ENCODE results near the gene GBP5.
"Not testable (repeated sequence)": the region's sequence is repeated elsewhere in the genome, so short reads cannot be mapped to it uniquely, and the experiment has no call there.

Gene GBP5

DNA sequence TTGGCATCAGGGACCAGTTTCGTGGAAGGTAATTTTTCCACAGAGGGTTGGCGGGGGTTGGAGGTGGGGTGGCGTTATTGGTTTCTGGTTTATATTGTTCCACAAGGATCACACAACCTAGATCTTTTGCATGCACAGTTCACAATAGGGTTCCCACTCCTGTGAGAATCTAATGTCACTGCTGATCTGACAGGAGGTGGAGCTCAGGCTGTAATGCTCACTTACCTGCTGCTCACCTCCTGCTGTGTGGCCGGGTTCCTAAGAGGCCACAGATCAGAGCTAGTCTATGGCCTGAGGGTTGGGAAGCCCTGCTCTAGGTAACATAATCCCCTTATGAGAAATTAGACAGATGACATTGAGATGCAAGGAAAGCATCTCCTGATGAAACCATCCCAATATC is 12.6 kb downstream of the GBP5 start:
- no peaks in the 10 kb centered on the region for H3K27me3 ChIP-seq (ENCODE audit: insufficient read depth, low read length)
- peaks cover 4 to 11% of the 10 kb centered on the region in 2 experiments for H3K4me1 ChIP-seq (ENCODE audit: control insufficient read depth in 1 of 2, insufficient read depth in 2 of 2, low read length in 2 of 2)
- H4K8ac ChIP-seq (ENCODE audit: low read depth, low read length), result no peak overlapping the region
- H3K79me1 ChIP-seq (ENCODE audit: low read length), result no peaks in the 10 kb centered on the region
- H3K4me3 ChIP-seq (ENCODE audit: low read depth, low read length), result no peak overlapping the region
- no peak overlapping the region for H2AK5ac ChIP-seq (ENCODE audit: low read length)
- H2BK120ac ChIP-seq (ENCODE audit: insufficient read depth, low read length, poor library complexity), result no peak overlapping the region
- no peak overlapping the region for H3K18ac ChIP-seq (ENCODE audit: low read length)
- no peaks in the 10 kb centered on the region for H3K79me2 ChIP-seq (ENCODE audit: control insufficient read depth, insufficient read depth, low read length, poor library complexity)
- H3K23ac ChIP-seq (ENCODE audit: low read length), result no peak overlapping the region
- WGBS (ENCODE audit: extremely low coverage, insufficient coverage, insufficient read length), result no CpG with 5 or more reads among the region's 4 CpGs
- H3K9me3 ChIP-seq (ENCODE audit: insufficient read depth, low read depth, low read length), result no peaks in the 10 kb centered on the region
- H4K91ac ChIP-seq (ENCODE audit: low read depth, low read length), result no peak overlapping the region
- no peak overlapping the region for H3K9ac ChIP-seq (ENCODE audit: low read length)
- no peaks in the 10 kb centered on the region for H3K36me3 ChIP-seq (ENCODE audit: control insufficient read depth in 1 of 2, insufficient read depth in 2 of 2, low read length in 2 of 2)
- H4K12ac ChIP-seq (ENCODE audit: low read depth, low read length), result no peak overlapping the region
- no peak for DNase-seq
- no peak overlapping the region for H2BK5ac ChIP-seq (ENCODE audit: low read depth, low read length, poor library complexity)
- no peak overlapping the region for H3K27ac ChIP-seq (ENCODE audit: low read depth, low read length)
- no peak overlapping the region for H3K4me2 ChIP-seq (ENCODE audit: low read length)
- H3K4ac ChIP-seq (ENCODE audit: low read depth, low read length), result no peak overlapping the region
- H3K14ac ChIP-seq (ENCODE audit: low read length), result no peak overlapping the region
- no peak overlapping the region for H2AFZ ChIP-seq (ENCODE audit: insufficient read depth, low read length, poor library complexity)
- H2BK12ac ChIP-seq (ENCODE audit: low read length), result no peak overlapping the region

DNA sequence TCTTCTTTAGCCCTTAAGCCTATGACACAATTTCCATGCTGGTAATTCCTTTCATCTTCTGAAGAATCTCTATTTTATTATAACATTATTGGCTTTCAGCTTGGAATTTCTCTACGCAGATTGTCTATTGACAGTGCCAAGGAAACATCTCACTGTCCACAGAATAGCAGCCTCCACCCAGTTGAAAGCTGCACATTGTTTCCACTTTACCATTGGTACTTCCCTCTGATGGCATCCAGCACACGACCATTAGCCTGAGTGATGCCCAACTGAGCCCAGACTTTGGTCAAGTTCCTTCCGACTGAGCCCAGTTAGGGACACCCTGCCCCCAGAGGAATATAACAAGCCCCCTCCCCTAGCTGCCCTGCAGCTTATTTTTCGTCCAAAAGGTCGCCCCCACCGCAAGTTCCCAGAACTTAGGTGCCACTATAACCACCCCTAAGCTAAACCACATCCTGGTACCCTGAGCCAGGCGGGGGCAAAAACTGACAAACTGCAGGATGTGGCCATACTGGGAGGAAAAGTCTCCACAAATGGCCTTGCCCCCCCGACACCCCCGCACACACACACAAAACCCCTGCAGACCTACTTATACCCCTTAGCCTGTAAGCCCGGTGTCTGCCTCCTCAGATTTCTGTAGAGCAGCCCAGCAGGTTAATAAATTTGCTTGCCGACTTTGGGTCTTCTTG is 13.2 kb downstream of the GBP5 start:
- Histone ChIP-seq H2AK5ac (ENCODE audit: low read length) (no peak overlapping the region), H2AFZ (ENCODE audit: insufficient read depth, low read length, poor library complexity) (no peak overlapping the region), H3K36me3 (ENCODE audit: control insufficient read depth in 1 of 2, insufficient read depth in 2 of 2, low read length in 2 of 2) (no peaks in the 10 kb centered on the region), H3K4ac (ENCODE audit: low read depth, low read length) (no peak overlapping the region), H2BK12ac (ENCODE audit: low read length) (no peak overlapping the region), H3K23ac (ENCODE audit: low read length) (no peak overlapping the region), H3K79me2 (ENCODE audit: control insufficient read depth, insufficient read depth, low read length, poor library complexity) (no peaks in the 10 kb centered on the region), H3K9me3 (ENCODE audit: insufficient read depth, low read depth, low read length) (no peaks in the 10 kb centered on the region), H4K12ac (ENCODE audit: low read depth, low read length) (no peak overlapping the region), H3K14ac (ENCODE audit: low read length) (no peak overlapping the region), H4K8ac (ENCODE audit: low read depth, low read length) (no peak overlapping the region), H3K27me3 (ENCODE audit: insufficient read depth, low read length) (no peaks in the 10 kb centered on the region), H3K4me1 (ENCODE audit: control insufficient read depth in 1 of 2, insufficient read depth in 2 of 2, low read length in 2 of 2) (peaks cover 4 to 11% of the 10 kb centered on the region in 2 experiments), H4K91ac (ENCODE audit: low read depth, low read length) (no peak overlapping the region), H3K18ac (ENCODE audit: low read length) (no peak overlapping the region), H3K27ac (ENCODE audit: low read depth, low read length) (no peak overlapping the region), H3K4me3 (ENCODE audit: low read depth, low read length) (no peak overlapping the region), H3K9ac (ENCODE audit: low read length) (no peak overlapping the region), H3K79me1 (ENCODE audit: low read length) (no peaks in the 10 kb centered on the region), H2BK120ac (ENCODE audit: insufficient read depth, low read length, poor library complexity) (no peak overlapping the region), H2BK5ac (ENCODE audit: low read depth, low read length, poor library complexity) (no peak overlapping the region), H3K4me2 (ENCODE audit: low read length) (no peak overlapping the region)
- WGBS (ENCODE audit: extremely low coverage, insufficient coverage, insufficient read length), result no CpG with 5 or more reads among the region's 11 CpGs
- no peak for DNase-seq

DNA sequence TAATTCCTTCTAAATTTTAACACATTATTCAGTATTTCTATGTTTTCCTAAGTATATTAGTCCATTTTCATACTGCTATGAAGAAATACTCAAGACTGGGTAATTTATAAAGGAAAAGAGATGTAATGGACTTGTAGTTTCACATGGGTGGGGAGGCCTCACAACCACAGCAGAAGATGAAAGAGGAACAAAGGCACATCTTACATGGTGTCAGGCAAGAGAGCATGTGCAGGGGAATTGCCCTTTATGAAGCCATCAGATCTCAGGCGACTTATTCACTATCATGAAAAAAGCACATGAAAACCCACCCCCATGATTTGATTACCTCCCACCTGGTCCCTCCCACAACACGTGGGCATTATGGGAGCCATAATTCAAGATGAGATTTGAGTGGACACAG is 15.6 kb downstream of the GBP5 start:
- Histone ChIP-seq H3K14ac (ENCODE audit: low read length) (no peak overlapping the region), H2AFZ (ENCODE audit: insufficient read depth, low read length, poor library complexity) (no peak overlapping the region), H3K79me1 (ENCODE audit: low read length) (no peaks in the 10 kb centered on the region), H3K18ac (ENCODE audit: low read length) (no peak overlapping the region), H3K4me2 (ENCODE audit: low read length) (no peak overlapping the region), H2BK12ac (ENCODE audit: low read length) (no peak overlapping the region), H2BK120ac (ENCODE audit: insufficient read depth, low read length, poor library complexity) (no peak overlapping the region), H3K27ac (ENCODE audit: low read depth, low read length) (no peak overlapping the region), H4K91ac (ENCODE audit: low read depth, low read length) (no peak overlapping the region), H3K4me1 (ENCODE audit: control insufficient read depth in 1 of 2, insufficient read depth in 2 of 2, low read length in 2 of 2) (peaks cover 2 to 4% of the 10 kb centered on the region in 2 experiments), H3K27me3 (ENCODE audit: insufficient read depth, low read length) (no peaks in the 10 kb centered on the region), H3K23ac (ENCODE audit: low read length) (no peak overlapping the region), H4K12ac (ENCODE audit: low read depth, low read length) (no peak overlapping the region), H3K36me3 (ENCODE audit: control insufficient read depth in 1 of 2, insufficient read depth in 2 of 2, low read length in 2 of 2) (no peaks in the 10 kb centered on the region), H4K8ac (ENCODE audit: low read depth, low read length) (no peak overlapping the region), H2AK5ac (ENCODE audit: low read length) (no peak overlapping the region), H2BK5ac (ENCODE audit: low read depth, low read length, poor library complexity) (no peak overlapping the region), H3K9ac (ENCODE audit: low read length) (no peak overlapping the region), H3K79me2 (ENCODE audit: control insufficient read depth, insufficient read depth, low read length, poor library complexity) (no peaks in the 10 kb centered on the region), H3K9me3 (ENCODE audit: insufficient read depth, low read depth, low read length) (no peaks in the 10 kb centered on the region), H3K4ac (ENCODE audit: low read depth, low read length) (no peak overlapping the region), H3K4me3 (ENCODE audit: low read depth, low read length) (no peak overlapping the region)
- DNase-seq, result no peak
- WGBS (ENCODE audit: extremely low coverage, insufficient coverage, insufficient read length), result no CpG with 5 or more reads among the region's 2 CpGs

DNA sequence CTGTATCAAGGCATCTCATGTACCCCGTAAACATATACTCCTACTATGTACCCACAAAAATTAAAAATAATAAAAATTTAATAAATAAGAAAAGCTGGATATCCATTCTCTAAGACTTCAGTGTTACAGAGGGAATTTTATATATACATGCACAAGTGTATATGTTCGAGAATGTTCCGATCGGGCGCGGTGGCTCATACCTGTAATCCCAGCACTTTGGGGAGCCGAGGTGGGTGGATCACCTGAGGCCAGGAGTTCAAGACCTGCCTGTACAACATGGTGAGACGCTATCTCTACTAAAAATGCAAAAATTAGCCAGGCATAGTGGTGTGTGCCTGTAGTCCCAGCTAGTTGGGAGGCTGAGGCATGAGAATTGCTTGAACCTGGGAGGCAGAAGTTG is 17.1 kb downstream of the GBP5 start:
- WGBS (ENCODE audit: extremely low coverage, insufficient coverage, insufficient read length), result no CpG with 5 or more reads among the region's 8 CpGs

More for the DNA sequence above, 17.1 kb downstream of the GBP5 start:
- not testable (repeated sequence) for DNase-seq; H3K9me3 ChIP-seq (ENCODE audit: insufficient read depth, low read depth, low read length); H2AFZ ChIP-seq (ENCODE audit: insufficient read depth, low read length, poor library complexity); H3K79me2 ChIP-seq (ENCODE audit: control insufficient read depth, insufficient read depth, low read length, poor library complexity); H4K8ac ChIP-seq (ENCODE audit: low read depth, low read length); H3K27ac ChIP-seq (ENCODE audit: low read depth, low read length); H3K27me3 ChIP-seq (ENCODE audit: insufficient read depth, low read length); H3K14ac ChIP-seq (ENCODE audit: low read length); H3K4me2 ChIP-seq (ENCODE audit: low read length); H3K4me1 ChIP-seq (ENCODE audit: control insufficient read depth in 1 of 2, insufficient read depth in 2 of 2, low read length in 2 of 2); H2BK12ac ChIP-seq (ENCODE audit: low read length); H2BK5ac ChIP-seq (ENCODE audit: low read depth, low read length, poor library complexity); H4K12ac ChIP-seq (ENCODE audit: low read depth, low read length); H3K4ac ChIP-seq (ENCODE audit: low read depth, low read length); H2BK120ac ChIP-seq (ENCODE audit: insufficient read depth, low read length, poor library complexity); H3K9ac ChIP-seq (ENCODE audit: low read length); H3K79me1 ChIP-seq (ENCODE audit: low read length); H3K18ac ChIP-seq (ENCODE audit: low read length); H2AK5ac ChIP-seq (ENCODE audit: low read length); H4K91ac ChIP-seq (ENCODE audit: low read depth, low read length); H3K36me3 ChIP-seq (ENCODE audit: control insufficient read depth in 1 of 2, insufficient read depth in 2 of 2, low read length in 2 of 2); H3K4me3 ChIP-seq (ENCODE audit: low read depth, low read length); H3K23ac ChIP-seq (ENCODE audit: low read length)

Data from trophoblast cell (in vitro differentiated cells and primary cell).